ENCODE measurements around the gene FAM111B.
"Not testable (repeated sequence)": the region's sequence is repeated elsewhere in the genome, so short reads cannot be mapped to it uniquely, and the experiment has no call there.

DNA sequence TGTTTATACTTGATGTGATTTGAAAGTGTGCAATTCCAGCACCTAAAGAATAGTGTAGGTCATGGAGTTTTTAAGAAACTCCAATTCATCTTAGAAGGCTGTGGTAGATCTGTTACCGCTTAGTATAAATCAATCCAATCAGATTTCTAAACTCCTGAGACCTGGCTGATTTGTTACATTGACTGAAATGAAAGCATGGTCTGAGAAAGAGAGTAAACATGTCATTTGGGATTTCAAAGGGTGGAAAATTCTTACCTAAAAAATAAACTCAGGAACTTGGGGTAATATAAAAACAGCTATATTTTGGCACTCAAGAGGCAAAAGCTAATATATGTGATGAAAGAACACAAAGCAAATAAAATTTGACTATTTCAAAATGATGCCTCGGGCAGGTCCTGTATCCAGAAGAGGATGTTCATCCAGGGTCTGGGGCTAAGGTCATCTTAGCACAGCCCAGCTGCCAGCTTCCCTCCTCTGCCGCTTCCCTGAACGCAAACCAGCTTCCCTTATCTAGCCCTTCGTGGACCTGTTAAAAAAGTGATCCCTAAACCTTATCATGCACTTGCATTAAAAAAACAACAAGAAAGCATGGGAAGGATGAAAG is 11.0 kb upstream of the FAM111B start:
- TF ChIP-seq, protein P1, sequence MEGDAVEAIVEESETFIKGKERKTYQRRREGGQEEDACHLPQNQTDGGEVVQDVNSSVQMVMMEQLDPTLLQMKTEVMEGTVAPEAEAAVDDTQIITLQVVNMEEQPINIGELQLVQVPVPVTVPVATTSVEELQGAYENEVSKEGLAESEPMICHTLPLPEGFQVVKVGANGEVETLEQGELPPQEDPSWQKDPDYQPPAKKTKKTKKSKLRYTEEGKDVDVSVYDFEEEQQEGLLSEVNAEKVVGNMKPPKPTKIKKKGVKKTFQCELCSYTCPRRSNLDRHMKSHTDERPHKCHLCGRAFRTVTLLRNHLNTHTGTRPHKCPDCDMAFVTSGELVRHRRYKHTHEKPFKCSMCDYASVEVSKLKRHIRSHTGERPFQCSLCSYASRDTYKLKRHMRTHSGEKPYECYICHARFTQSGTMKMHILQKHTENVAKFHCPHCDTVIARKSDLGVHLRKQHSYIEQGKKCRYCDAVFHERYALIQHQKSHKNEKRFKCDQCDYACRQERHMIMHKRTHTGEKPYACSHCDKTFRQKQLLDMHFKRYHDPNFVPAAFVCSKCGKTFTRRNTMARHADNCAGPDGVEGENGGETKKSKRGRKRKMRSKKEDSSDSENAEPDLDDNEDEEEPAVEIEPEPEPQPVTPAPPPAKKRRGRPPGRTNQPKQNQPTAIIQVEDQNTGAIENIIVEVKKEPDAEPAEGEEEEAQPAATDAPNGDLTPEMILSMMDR (IDR thresholded peaks at IDR 0.05) = not testable (repeated sequence)
- TF ChIP-seq POLR2A, EP300 (IDR thresholded peaks at IDR 0.05): not testable (repeated sequence)
